Neural progenitor cell (in vitro differentiated cells): ENCODE results near the gene RUFY1. TPM values are rescaled to one million over a fixed set of nuclear protein-coding genes. Genes with fewer than 3 reads are reported as not detected.
"Not testable (repeated sequence)": the region's sequence is repeated elsewhere in the genome, so short reads cannot be mapped to it uniquely, and the experiment has no call there.

Experiments
- DNase-seq: peaks from one replicate; pipeline ENCODE4 v3.0.0-alpha.2; 2016; ENCODE audit warnings: low spot score
- H2AFZ ChIP-seq: fragments of 200-600 bp; sonication (generic); replicated peaks from 2 replicates; pipeline ENCODE4 v1.6.1; 2016; ENCODE audit warnings: antibody characterized with exemption
- H3F3A ChIP-seq: fragments of 200-600 bp; sonication (generic); 2 replicates; pipeline ENCODE4 v1.6.1; 2016; ENCODE audit warnings: antibody characterized with exemption, low read depth
- H3K27ac ChIP-seq: fragments of 200-600 bp; sonication (generic); 2 replicates; pipeline ENCODE4 v1.5.1; 2016; ENCODE audit warnings: mild to moderate bottlenecking
- H3K27me3 ChIP-seq: fragments of 200-600 bp; sonication (generic); 2 replicates; pipeline ENCODE4 v1.6.1; 2016; ENCODE audit warnings: mild to moderate bottlenecking, moderate library complexity
- H3K36me3 ChIP-seq: fragments of 200-600 bp; sonication (generic); 2 replicates; pipeline ENCODE4 v1.5.1; 2016
- H3K4me1 ChIP-seq: fragments of 200-600 bp; sonication (generic); 2 replicates; pipeline ENCODE4 v1.6.1; 2016; ENCODE audit warnings: mixed run types
- H3K4me2 ChIP-seq: fragments of 200-600 bp; sonication (generic); 2 replicates; pipeline ENCODE4 v1.6.1; 2016
- H3K4me3 ChIP-seq: fragments of 200-600 bp; sonication (generic); 2 replicates; pipeline ENCODE4 v1.5.1; 2016
- H3K79me2 ChIP-seq: fragments of 200-600 bp; sonication (generic); 2 replicates; pipeline ENCODE4 v1.6.1; 2016; ENCODE audit warnings: low read depth
- H3K9ac ChIP-seq: fragments of 200-600 bp; sonication (generic); 2 replicates; pipeline ENCODE4 v1.6.1; 2016
- H3K9me3 ChIP-seq: fragments of 200-600 bp; sonication (generic); 2 replicates; pipeline ENCODE4 v1.5.1; 2016; ENCODE audit warnings: low read depth
- H4K20me1 ChIP-seq: fragments of 200-600 bp; sonication (generic); 2 replicates; pipeline ENCODE4 v1.6.1; 2016; ENCODE audit warnings: low read depth
- H3K27ac Mint-ChIP-seq: 3 replicates; pipeline ENCODE4 v1.8.0; 2021; ENCODE audit warnings: mixed read lengths
- H3K27me3 Mint-ChIP-seq: 2 replicates; pipeline ENCODE4 v1.8.0; 2022; ENCODE audit warnings: low read depth, mild to moderate bottlenecking, inconsistent platforms, moderate library complexity, mixed read lengths; ENCODE audit not compliant: insufficient read depth
- H3K36me3 Mint-ChIP-seq: 3 replicates; pipeline ENCODE4 v1.8.0; 2021; ENCODE audit warnings: mixed read lengths
- H3K4me1 Mint-ChIP-seq: 3 replicates; pipeline ENCODE4 v1.8.0; 2021; ENCODE audit warnings: mixed read lengths
- H3K4me3 Mint-ChIP-seq: 3 replicates; pipeline ENCODE4 v1.8.0; 2021; ENCODE audit warnings: mild to moderate bottlenecking, moderate library complexity, mixed read lengths
- H3K9me3 Mint-ChIP-seq: 3 replicates; pipeline ENCODE4 v1.8.0; 2020; ENCODE audit warnings: mixed read lengths
- EZH2 ChIP-seq: fragments of 200-600 bp; sonication (generic); IDR thresholded peaks from 2 replicates; pipeline ENCODE4 v1.6.1; 2017; ENCODE audit warnings: antibody characterized with exemption, mild to moderate bottlenecking, moderate library complexity
- EZH2phosphoT487 ChIP-seq: fragments of 200-600 bp; sonication (generic); IDR thresholded peaks from 2 replicates; pipeline ENCODE4 v1.6.1; 2017; ENCODE audit warnings: antibody characterized with exemption
- total RNA-seq: library from RNA; depleted of rRNA; stranded (reverse); fragments of >200 nt; gene quantifications from 2 replicates; pipeline ENCODE4 v1.2.3, GENCODE V29; 2015; ENCODE audit warnings: low replicate concordance
- TF ChIP-seq, protein P1 (sequence below): fragments of 200-600 bp; sonication (generic); IDR thresholded peaks from 2 replicates; pipeline ENCODE4 v1.5.1; 2017; ENCODE audit warnings: antibody characterized with exemption, mild to moderate bottlenecking

The RUFY1 gene
- total RNA-seq, 1 donor from 2014 or later, result 45.8 TPM

DNA sequence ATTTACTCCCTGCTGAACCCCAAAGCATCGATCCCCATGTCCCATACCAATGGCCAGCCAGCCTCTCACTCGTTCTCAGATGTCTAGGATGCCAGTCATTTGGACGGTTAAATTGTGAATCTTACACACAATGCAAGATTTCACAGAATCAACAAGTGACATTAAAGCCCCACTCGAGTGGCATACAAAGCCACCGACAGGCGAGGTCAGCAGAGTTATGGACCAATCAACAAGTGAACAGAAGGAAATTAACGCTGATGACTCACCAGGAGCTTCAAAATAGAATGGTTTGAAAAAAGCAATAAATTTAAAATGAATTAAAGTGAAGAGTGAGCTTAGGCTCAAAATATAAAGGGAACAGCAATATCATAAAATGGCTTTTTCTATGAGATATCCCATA, 8.2 kb upstream of the RUFY1 start:
- no peak overlapping the region for H2AFZ ChIP-seq
- H3K4me2 ChIP-seq, result no peak overlapping the region
- no peaks in the 10 kb centered on the region for H3K4me1 ChIP-seq
- no peak overlapping the region for H3K27ac Mint-ChIP-seq
- H3K36me3 Mint-ChIP-seq, result peaks cover 2% of the 10 kb centered on the region
- no peaks in the 10 kb centered on the region for H3K27me3 ChIP-seq
- DNase-seq, result no peak
- H3K4me3 ChIP-seq, result no peak overlapping the region
- H3K79me2 ChIP-seq, result no peaks in the 10 kb centered on the region
- no peaks in the 10 kb centered on the region for H3K4me1 Mint-ChIP-seq
- no peaks in the 10 kb centered on the region for H3K36me3 ChIP-seq
- H3K27me3 Mint-ChIP-seq, result no peaks in the 10 kb centered on the region
- H3K4me3 Mint-ChIP-seq, result no peak overlapping the region
- no peaks in the 10 kb centered on the region for H3F3A ChIP-seq
- no peak for TF ChIP-seq EZH2phosphoT487
- TF ChIP-seq, protein P1, sequence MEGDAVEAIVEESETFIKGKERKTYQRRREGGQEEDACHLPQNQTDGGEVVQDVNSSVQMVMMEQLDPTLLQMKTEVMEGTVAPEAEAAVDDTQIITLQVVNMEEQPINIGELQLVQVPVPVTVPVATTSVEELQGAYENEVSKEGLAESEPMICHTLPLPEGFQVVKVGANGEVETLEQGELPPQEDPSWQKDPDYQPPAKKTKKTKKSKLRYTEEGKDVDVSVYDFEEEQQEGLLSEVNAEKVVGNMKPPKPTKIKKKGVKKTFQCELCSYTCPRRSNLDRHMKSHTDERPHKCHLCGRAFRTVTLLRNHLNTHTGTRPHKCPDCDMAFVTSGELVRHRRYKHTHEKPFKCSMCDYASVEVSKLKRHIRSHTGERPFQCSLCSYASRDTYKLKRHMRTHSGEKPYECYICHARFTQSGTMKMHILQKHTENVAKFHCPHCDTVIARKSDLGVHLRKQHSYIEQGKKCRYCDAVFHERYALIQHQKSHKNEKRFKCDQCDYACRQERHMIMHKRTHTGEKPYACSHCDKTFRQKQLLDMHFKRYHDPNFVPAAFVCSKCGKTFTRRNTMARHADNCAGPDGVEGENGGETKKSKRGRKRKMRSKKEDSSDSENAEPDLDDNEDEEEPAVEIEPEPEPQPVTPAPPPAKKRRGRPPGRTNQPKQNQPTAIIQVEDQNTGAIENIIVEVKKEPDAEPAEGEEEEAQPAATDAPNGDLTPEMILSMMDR, result no peak
- no peaks in the 10 kb centered on the region for H3K9me3 Mint-ChIP-seq
- no peaks in the 10 kb centered on the region for H3K9me3 ChIP-seq
- H3K27ac ChIP-seq, result no peak overlapping the region
- no peak overlapping the region for H3K9ac ChIP-seq
- H4K20me1 ChIP-seq, result no peaks in the 10 kb centered on the region

DNA sequence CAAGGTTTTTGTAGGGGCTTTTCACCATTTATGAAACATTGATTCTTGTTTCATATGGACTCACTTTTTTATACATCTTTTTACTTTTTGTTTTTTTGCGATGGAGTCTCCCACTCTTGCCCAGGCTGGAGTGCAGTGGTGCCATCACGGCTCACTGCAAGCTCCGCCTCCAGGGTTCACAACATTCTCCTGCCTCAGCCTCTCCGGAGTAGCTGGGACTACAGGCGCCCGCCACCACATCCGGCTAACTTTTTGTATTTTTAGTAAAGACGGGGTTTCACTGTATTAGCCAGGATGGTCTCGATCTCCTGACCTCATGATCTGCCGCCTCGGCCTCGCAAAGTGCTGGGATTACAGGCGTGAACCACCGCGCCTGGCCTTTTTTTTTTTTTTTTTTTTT, 7.1 kb upstream of the RUFY1 start:
- H3K9me3 Mint-ChIP-seq, H3K27ac ChIP-seq, H3K4me1 Mint-ChIP-seq, H3K27me3 Mint-ChIP-seq, H3K4me3 Mint-ChIP-seq, H3K36me3 Mint-ChIP-seq, H3F3A ChIP-seq, H4K20me1 ChIP-seq, H3K9ac ChIP-seq, H2AFZ ChIP-seq, H3K79me2 ChIP-seq, H3K4me3 ChIP-seq, H3K27ac Mint-ChIP-seq, H3K27me3 ChIP-seq, H3K9me3 ChIP-seq, H3K4me2 ChIP-seq, H3K4me1 ChIP-seq, DNase-seq, H3K36me3 ChIP-seq: not testable (repeated sequence)

DNA sequence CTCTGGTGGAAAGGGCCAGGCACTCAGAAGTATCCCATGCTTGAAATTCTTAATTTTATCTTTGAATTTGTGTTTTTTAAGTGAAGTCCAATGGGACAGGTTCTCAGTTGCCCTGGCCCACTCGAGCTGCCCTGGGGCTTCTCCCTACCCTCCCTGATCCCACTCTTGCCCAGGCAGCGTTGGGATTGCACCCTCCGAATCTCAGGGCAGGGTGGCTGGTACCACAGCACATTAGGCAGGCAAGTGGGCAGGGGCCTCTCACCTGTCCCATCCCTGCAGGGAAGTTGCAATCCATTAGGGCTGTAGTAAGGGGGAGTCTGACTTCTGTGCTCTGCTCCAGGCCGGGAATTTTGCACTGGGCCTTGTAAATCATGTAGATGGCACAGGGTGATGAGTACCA, 2.7 kb downstream of the RUFY1 start:
- DNase-seq, result no peak
- H2AFZ ChIP-seq, result no peak overlapping the region

DNA sequence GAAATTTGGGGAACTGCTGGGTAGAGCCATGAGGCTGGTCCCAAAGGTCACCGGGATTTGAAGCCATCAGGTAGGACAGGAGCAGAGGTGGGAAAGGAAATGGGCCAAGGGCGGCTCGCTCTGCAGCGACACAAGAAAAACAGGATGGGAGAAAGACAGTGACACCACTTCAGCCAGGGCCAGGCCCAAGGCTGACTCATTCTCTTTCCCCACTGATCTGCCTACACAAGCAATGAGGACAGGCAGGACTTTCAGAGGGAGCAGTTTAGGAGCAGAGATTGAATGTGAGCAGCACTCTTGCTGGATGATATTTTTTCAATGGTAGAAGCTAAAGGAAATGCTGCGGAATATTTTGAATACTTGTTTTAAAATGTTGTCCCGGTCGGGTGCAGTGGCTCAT, 3.5 kb downstream of the RUFY1 start:
- Histone ChIP-seq H4K20me1 (peaks cover 16% of the 10 kb centered on the region), H2AFZ (no peak overlapping the region), H3K4me3 (no peak overlapping the region), H3K9ac (no peak overlapping the region), H3F3A (peaks cover 42% of the 10 kb centered on the region), H3K4me2 (no peak overlapping the region), H3K9me3 (no peaks in the 10 kb centered on the region), H3K36me3 (peaks cover 3% of the 10 kb centered on the region), H3K27me3 (no peaks in the 10 kb centered on the region), H3K79me2 (peaks cover 80% of the 10 kb centered on the region), H3K4me1 (peaks cover 20% of the 10 kb centered on the region), H3K27ac (no peak overlapping the region)
- H3K27me3 Mint-ChIP-seq, result peaks cover 5% of the 10 kb centered on the region
- TF ChIP-seq, protein P1, result no peak
- TF ChIP-seq EZH2 (no peak), EZH2phosphoT487 (no peak)
- no peak for DNase-seq
- H3K4me3 Mint-ChIP-seq, result no peak overlapping the region
- H3K36me3 Mint-ChIP-seq, result peaks cover 25% of the 10 kb centered on the region
- peak overlapping the region; percentile 24 for H3K27ac Mint-ChIP-seq
- no peaks in the 10 kb centered on the region for H3K9me3 Mint-ChIP-seq
- peaks cover 20% of the 10 kb centered on the region for H3K4me1 Mint-ChIP-seq

More for the DNA sequence above, 2.7 kb downstream of the RUFY1 start:
- peaks cover 34% of the 10 kb centered on the region for H3F3A ChIP-seq
- no peaks in the 10 kb centered on the region for H3K27me3 ChIP-seq
- no peak overlapping the region for H3K9ac ChIP-seq
- Mint-ChIP-seq H3K9me3 (no peaks in the 10 kb centered on the region), H3K4me1 (peaks cover 18% of the 10 kb centered on the region), H3K36me3 (peaks cover 25% of the 10 kb centered on the region), H3K27me3 (peaks cover 5% of the 10 kb centered on the region), H3K27ac (no peak overlapping the region), H3K4me3 (no peak overlapping the region)
- H3K4me1 ChIP-seq, result peaks cover 14% of the 10 kb centered on the region
- TF ChIP-seq EZH2, result no peak
- TF ChIP-seq, protein P1, result no peak
- TF ChIP-seq EZH2phosphoT487, result no peak
- H3K9me3 ChIP-seq, result no peaks in the 10 kb centered on the region
- no peak overlapping the region for H3K4me2 ChIP-seq
- H4K20me1 ChIP-seq, result peaks cover 16% of the 10 kb centered on the region
- no peak overlapping the region for H3K27ac ChIP-seq
- H3K4me3 ChIP-seq, result no peak overlapping the region
- H3K36me3 ChIP-seq, result peaks cover 3% of the 10 kb centered on the region
- peaks cover 71% of the 10 kb centered on the region for H3K79me2 ChIP-seq
